Thoracic aorta (tissue), 2 donors: Measurements from ENCODE around the gene KRT76. TPM values are rescaled to one million over a fixed set of nuclear protein-coding genes. Genes with fewer than 3 reads are reported as not detected.

ENCODE experiments used
- ATAC-seq: fragments of 150-250 bp; one replicate; pipeline ENCODE4 v1.8.0; 2017; ENCODE audit warnings: low read depth; ENCODE audit not compliant: insufficient number of reproducible peaks, low FRiP score
- DNase-seq: peaks from one replicate; pipeline ENCODE4 v3.0.0-alpha.2; 2020; ENCODE audit warnings: low spot score
- H3K27ac ChIP-seq, 2 donors: fragments of 200-600 bp; sonication (generic); 1 replicate in 1 of 2; 2 replicates in 1 of 2; pipeline ENCODE4 v1.5.1; 2016; ENCODE audit warnings: mild to moderate bottlenecking in 2 of 2, moderate library complexity in 2 of 2
- H3K27me3 ChIP-seq: fragments of 200-600 bp; sonication (generic); replicated peaks from 2 replicates; pipeline ENCODE4 v1.6.0; 2016; ENCODE audit warnings: mild to moderate bottlenecking; ENCODE audit not compliant: insufficient read depth
- H3K36me3 ChIP-seq: fragments of 200-600 bp; sonication (generic); one replicate; pipeline ENCODE4 v1.5.1; 2016
- H3K4me1 ChIP-seq, 2 donors: fragments of 200-600 bp; sonication (generic); 1 replicate in 1 of 2; 2 replicates in 1 of 2; pipeline versions ENCODE4 v1.5.1 to v1.6.0; 2016; ENCODE audit warnings: low read depth in 2 of 2, mild to moderate bottlenecking in 1 of 2; ENCODE audit not compliant: control insufficient read depth in 1 of 2
- H3K4me3 ChIP-seq: fragments of 200-600 bp; sonication (generic); 2 replicates; pipeline ENCODE4 v1.5.1; 2016; ENCODE audit warnings: mild to moderate bottlenecking
- H3K9me3 ChIP-seq: fragments of 200-600 bp; sonication (generic); 2 replicates; pipeline ENCODE4 v1.5.1; 2016
- CTCF ChIP-seq: fragments of 200-600 bp; sonication (generic); IDR thresholded peaks from one replicate; pipeline ENCODE4 v1.5.1; 2019; ENCODE audit warnings: antibody characterized with exemption
- total RNA-seq, 2 donors: library from RNA; depleted of rRNA; stranded (reverse); fragments of >200 nt; gene quantifications; one replicate each; pipeline versions ENCODE4 v1.1.0 to v1.2.3, GENCODE V29; 2016

KRT76 gene
- total RNA-seq, 2 donors from 2014 or later, result not detected

GRCh38 chr12:52730383-52730782 is 46.8 kb downstream of the KRT76 start:
- Histone ChIP-seq H3K27ac (no peak overlapping the region), H3K4me1 (no peaks in the 10 kb centered on the region), H3K27me3 (no peaks in the 10 kb centered on the region), H3K4me3 (no peak overlapping the region), H3K9me3 (no peaks in the 10 kb centered on the region), H3K36me3 (no peaks in the 10 kb centered on the region)
- no peak for ATAC-seq
- no peak for DNase-seq
- no peak for TF ChIP-seq CTCF

GRCh38 chr12:52729147-52729546 is 48.0 kb downstream of the KRT76 start:
- no peaks in the 10 kb centered on the region for H3K9me3 ChIP-seq
- TF ChIP-seq CTCF, result no peak
- no peak overlapping the region for H3K4me3 ChIP-seq
- ATAC-seq (no peak), DNase-seq (no peak)
- H3K27me3 ChIP-seq, result no peaks in the 10 kb centered on the region
- no peak overlapping the region for H3K27ac ChIP-seq
- H3K4me1 ChIP-seq, result no peaks in the 10 kb centered on the region
- H3K36me3 ChIP-seq, result no peaks in the 10 kb centered on the region

- Histone ChIP-seq H3K4me1 (no peaks in the 10 kb centered on the region), H3K27ac (no peak overlapping the region), H3K9me3 (no peaks in the 10 kb centered on the region), H3K4me3 (no peak overlapping the region), H3K36me3 (no peaks in the 10 kb centered on the region), H3K27me3 (no peaks in the 10 kb centered on the region)
- TF ChIP-seq CTCF, result no peak
- ATAC-seq (no peak), DNase-seq (no peak)
Measured at GRCh38 chr12:52728374-52728773, 48.8 kb downstream of the KRT76 start.

- ATAC-seq (no peak), DNase-seq (no peak)
- no peak overlapping the region for H3K27ac ChIP-seq
- TF ChIP-seq CTCF, result no peak
- H3K4me3 ChIP-seq, result no peak overlapping the region
- no peaks in the 10 kb centered on the region for H3K36me3 ChIP-seq
- H3K27me3 ChIP-seq, result no peaks in the 10 kb centered on the region
- H3K4me1 ChIP-seq, result no peaks in the 10 kb centered on the region
- no peaks in the 10 kb centered on the region for H3K9me3 ChIP-seq
Measured at GRCh38 chr12:52727037-52727436, 50.1 kb downstream of the KRT76 start.

GRCh38 chr12:52726451-52726850 is 50.7 kb downstream of the KRT76 start:
- no peak overlapping the region for H3K27ac ChIP-seq
- no peaks in the 10 kb centered on the region for H3K9me3 ChIP-seq
- H3K4me1 ChIP-seq, result no peaks in the 10 kb centered on the region
- no peak for DNase-seq
- no peaks in the 10 kb centered on the region for H3K27me3 ChIP-seq
- no peak for ATAC-seq
- H3K4me3 ChIP-seq, result no peak overlapping the region
- H3K36me3 ChIP-seq, result no peaks in the 10 kb centered on the region
- TF ChIP-seq CTCF, result no peak
